Uterus (tissue), 2 donors: ENCODE measurements around the gene RNU2-1.

ENCODE experiments used
- CTCF ChIP-seq, 4 experiments: fragments of 200-600 bp in 2 of 4; fragments of 450-650 bp in 2 of 4; sonication (generic) in 2 of 4; IDR thresholded peaks; one replicate each; pipeline ENCODE4 v1.5.1; 2016 to 2019; ENCODE audit warnings: antibody characterized with exemption in 4 of 4, mild to moderate bottlenecking in 2 of 4, moderate library complexity in 1 of 4
- POLR2A ChIP-seq, 2 donors: fragments of 450-650 bp; IDR thresholded peaks; one replicate each; pipeline ENCODE4 v1.6.1; 2016; ENCODE audit warnings: antibody characterized with exemption in 2 of 2, mild to moderate bottlenecking in 1 of 2, moderate library complexity in 1 of 2

DNA sequence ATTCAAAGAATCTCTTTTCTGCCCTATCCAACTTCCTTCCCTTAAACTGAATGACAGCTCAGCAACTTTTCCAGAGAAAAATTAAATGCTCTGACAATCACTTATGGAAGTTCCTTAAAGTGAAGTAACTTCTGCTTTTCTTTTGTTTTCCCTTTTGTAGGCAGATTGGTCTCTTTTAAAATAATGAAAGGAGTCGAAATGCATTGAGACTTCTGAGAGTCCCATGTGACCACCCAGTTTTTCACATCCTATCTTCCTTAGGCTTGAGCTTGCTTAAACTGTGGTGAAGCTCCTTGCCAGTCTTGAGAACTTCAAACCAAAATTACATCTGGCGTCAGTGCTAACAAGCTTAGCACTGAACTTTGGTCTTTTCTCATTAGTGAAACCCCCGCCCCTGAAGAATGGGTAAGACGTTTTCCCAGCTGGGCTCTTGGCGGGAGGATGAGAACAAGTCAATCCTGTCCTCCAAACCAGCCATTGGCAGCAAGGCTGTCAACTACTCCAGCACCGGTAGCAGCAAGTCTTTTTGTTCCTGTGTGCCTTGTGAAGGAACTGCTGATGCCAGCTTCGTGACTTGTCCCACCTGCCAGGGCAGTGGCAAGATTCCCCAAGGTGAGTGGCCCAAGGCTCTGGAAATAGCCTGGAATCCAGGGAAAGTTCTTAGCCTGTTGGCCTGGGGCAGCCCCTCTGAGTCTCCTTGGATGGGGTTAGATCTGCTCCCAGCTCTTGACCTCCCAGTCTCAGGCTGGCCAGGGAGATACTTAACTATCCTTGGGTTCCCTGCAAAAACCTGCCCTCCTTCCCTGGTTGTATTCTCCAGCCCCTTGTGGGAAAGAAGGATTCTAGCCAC lies 20.9 kb downstream of the RNU2-1 start:
- no peak for TF ChIP-seq CTCF (IDR thresholded peaks at IDR 0.05)
- no peak for TF ChIP-seq POLR2A (IDR thresholded peaks at IDR 0.05)
